Urothelium cell line (cell line): ENCODE data around the gene TEX11.
"Not testable (repeated sequence)": the region's sequence is repeated elsewhere in the genome, so short reads cannot be mapped to it uniquely, and the experiment has no call there.

Experiments used
- DNase-seq: peaks from one replicate; pipeline ENCODE4 v3.0.0; 2011; ENCODE audit warnings: low spot score, mixed read lengths
- FAIRE-seq: peaks from 2 replicates; lab custom pipeline; 2011; peaks lifted over from hg19 to GRCh38; lab: Jason Lieb, UNC

The TEX11 gene

GRCh38 chrX:70908541-70908940 is at the start of gene TEX11:
Gene TEX11 (minus strand): TSS chrX:70908711. CDS start chrX:70907789, 922 bp downstream.
- no peak for FAIRE-seq
- DNase-seq: no peak

- no peak for FAIRE-seq
- no peak for DNase-seq
Measured at GRCh38 chrX:70954871-70955270, 46.4 kb upstream of the TEX11 start.

GRCh38 chrX:70924294-70924911 is 15.9 kb upstream of the TEX11 start:
- no peak for FAIRE-seq
- no peak for DNase-seq

- DNase-seq (no peak), FAIRE-seq (no peak)
Measured at GRCh38 chrX:70922774-70923473, 14.4 kb upstream of the TEX11 start.

- no peak for DNase-seq
- no peak for FAIRE-seq
Measured at GRCh38 chrX:70921709-70922352, 13.3 kb upstream of the TEX11 start.

GRCh38 chrX:70916754-70917153 is 8.2 kb upstream of the TEX11 start:
- no peak for FAIRE-seq
- DNase-seq: no peak

- FAIRE-seq (no peak), DNase-seq (no peak)
Measured at GRCh38 chrX:70907900-70908299, 611 bp downstream of the TEX11 start.

- no peak for FAIRE-seq
- no peak for DNase-seq
Measured at GRCh38 chrX:70901465-70901864, 7.0 kb downstream of the TEX11 start.

GRCh38 chrX:70890441-70890840 is 18.1 kb downstream of the TEX11 start:
- FAIRE-seq: not testable (repeated sequence)

GRCh38 chrX:70878902-70879301 is 29.6 kb downstream of the TEX11 start:
- FAIRE-seq: no peak

More at GRCh38 chrX:70890441-70890840, 18.1 kb downstream of the TEX11 start:
- not testable (repeated sequence) for DNase-seq

GRCh38 chrX:70852294-70852693 is 56.2 kb downstream of the TEX11 start:
- FAIRE-seq (no peak), DNase-seq (no peak)

More at GRCh38 chrX:70878902-70879301, 29.6 kb downstream of the TEX11 start:
- DNase-seq: no peak

GRCh38 chrX:70844081-70844480 is 64.4 kb downstream of the TEX11 start:
- FAIRE-seq, DNase-seq: not testable (repeated sequence)

GRCh38 chrX:70843620-70844019 is 64.9 kb downstream of the TEX11 start:
- FAIRE-seq, DNase-seq: not testable (repeated sequence)

GRCh38 chrX:70834589-70834988 is 73.9 kb downstream of the TEX11 start:
- no peak for DNase-seq
- FAIRE-seq: no peak

- FAIRE-seq: no peak
- DNase-seq: no peak
Measured at GRCh38 chrX:70826715-70827114, 81.8 kb downstream of the TEX11 start.

GRCh38 chrX:70825366-70825765 is 83.1 kb downstream of the TEX11 start:
- DNase-seq (no peak), FAIRE-seq (no peak)

- no peak for DNase-seq
- FAIRE-seq: no peak
Measured at GRCh38 chrX:70808942-70809940, 99.3 kb downstream of the TEX11 start.

GRCh38 chrX:70806081-70806480 is 102.4 kb downstream of the TEX11 start:
- no peak for FAIRE-seq
- DNase-seq: no peak

- FAIRE-seq, DNase-seq: not testable (repeated sequence)
Measured at GRCh38 chrX:70796742-70797141, 111.8 kb downstream of the TEX11 start.

- no peak for FAIRE-seq
- DNase-seq: no peak
Measured at GRCh38 chrX:70774223-70774622, 134.3 kb downstream of the TEX11 start.
